Vagina (tissue), 2 donors: Measurements from ENCODE around the gene SLC17A1.

Experiments used
- CTCF ChIP-seq, 3 experiments: fragments of 450-650 bp in 2 of 3; fragments of 200-600 bp in 1 of 3; sonication (generic) in 1 of 3; IDR thresholded peaks; one replicate each; pipeline ENCODE4 v1.5.1; 2017 to 2019; ENCODE audit warnings: antibody characterized with exemption in 3 of 3, mild to moderate bottlenecking in 2 of 3, moderate library complexity in 2 of 3
- POLR2A ChIP-seq, 2 donors: fragments of 450-650 bp; IDR thresholded peaks; one replicate each; pipeline ENCODE4 v1.6.1; 2017; ENCODE audit warnings: antibody characterized with exemption in 2 of 2, mild to moderate bottlenecking in 2 of 2, moderate library complexity in 2 of 2
- POLR2AphosphoS5 ChIP-seq, 2 donors: sonication (generic); formaldehyde crosslinking; IDR thresholded peaks; one replicate each; pipeline ENCODE4 v1.9.0; 2017; ENCODE audit warnings: antibody characterized with exemption in 2 of 2, mild to moderate bottlenecking in 2 of 2, low read depth in 1 of 2; ENCODE audit not compliant: insufficient read depth in 1 of 2

GRCh38 chr6:25755483-25755882 lies 76.4 kb downstream of the SLC17A1 start:
- no peak for TF ChIP-seq CTCF (IDR thresholded peaks at IDR 0.05)
- no peak for TF ChIP-seq POLR2AphosphoS5 (IDR thresholded peaks at IDR 0.05; ENCODE audit: insufficient read depth in 1 of 2, low read depth in 1 of 2)
- no peak for TF ChIP-seq POLR2A (IDR thresholded peaks at IDR 0.05)
